Stimulated activated CD4-positive, alpha-beta T cell treated with anti-CD3 and anti-CD28 coated beads, TNF-alpha, amount 100 ng/mL, for 48 hours (primary cell): ENCODE results near the gene SDC4.
"Not testable (repeated sequence)": the region's sequence is repeated elsewhere in the genome, so short reads cannot be mapped to it uniquely, and the experiment has no call there.

Source experiments
- DNase-seq, 3 donors: peaks; one replicate each; pipeline ENCODE4 v3.0.0-alpha.2; 2020; ENCODE audit warnings: low read depth in 3 of 3

Gene SDC4

DNA sequence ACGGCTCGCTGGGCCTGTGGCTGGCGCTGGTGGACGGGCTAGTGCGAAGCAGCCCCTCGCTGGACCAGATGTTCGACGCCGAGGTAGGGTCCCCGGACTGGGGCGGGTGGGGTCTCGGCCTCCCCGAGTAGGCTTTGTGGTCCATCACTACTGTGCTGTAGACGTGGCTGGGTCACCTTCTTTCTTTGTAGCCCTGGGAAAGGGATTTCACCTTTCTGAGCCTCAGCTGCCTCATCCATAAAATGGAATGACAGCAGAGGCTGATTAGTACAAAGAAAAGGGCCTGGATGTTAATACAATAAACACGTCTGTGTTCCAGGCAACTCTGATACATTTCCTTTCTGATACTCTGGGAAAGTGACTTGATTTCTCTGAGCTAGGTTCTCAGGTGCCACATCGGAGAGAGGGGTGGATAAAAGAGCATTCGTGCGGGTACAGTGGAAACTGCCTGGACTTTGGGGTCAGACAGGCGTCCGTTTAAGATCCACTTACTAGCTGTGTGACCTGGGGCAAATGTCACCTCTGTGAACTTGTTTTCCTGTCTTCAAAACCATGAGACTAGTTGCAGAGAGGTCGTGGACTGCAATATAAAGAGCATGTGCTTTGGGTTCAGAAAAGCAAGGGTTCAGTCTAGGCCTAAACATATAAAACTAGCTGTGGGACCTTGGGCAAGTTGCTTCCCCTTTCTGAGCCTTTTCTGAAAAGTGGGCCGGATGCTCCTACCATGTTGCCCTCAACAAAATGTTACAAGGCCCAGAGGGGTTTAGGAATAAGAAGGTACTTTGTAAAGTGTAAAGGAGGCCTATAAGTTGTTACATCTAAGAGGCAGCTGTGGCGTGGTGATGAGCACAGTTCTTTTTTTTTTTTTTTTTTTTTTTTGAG is 15.6 kb upstream of the SDC4 start:
- DNase-seq = no peak

DNA sequence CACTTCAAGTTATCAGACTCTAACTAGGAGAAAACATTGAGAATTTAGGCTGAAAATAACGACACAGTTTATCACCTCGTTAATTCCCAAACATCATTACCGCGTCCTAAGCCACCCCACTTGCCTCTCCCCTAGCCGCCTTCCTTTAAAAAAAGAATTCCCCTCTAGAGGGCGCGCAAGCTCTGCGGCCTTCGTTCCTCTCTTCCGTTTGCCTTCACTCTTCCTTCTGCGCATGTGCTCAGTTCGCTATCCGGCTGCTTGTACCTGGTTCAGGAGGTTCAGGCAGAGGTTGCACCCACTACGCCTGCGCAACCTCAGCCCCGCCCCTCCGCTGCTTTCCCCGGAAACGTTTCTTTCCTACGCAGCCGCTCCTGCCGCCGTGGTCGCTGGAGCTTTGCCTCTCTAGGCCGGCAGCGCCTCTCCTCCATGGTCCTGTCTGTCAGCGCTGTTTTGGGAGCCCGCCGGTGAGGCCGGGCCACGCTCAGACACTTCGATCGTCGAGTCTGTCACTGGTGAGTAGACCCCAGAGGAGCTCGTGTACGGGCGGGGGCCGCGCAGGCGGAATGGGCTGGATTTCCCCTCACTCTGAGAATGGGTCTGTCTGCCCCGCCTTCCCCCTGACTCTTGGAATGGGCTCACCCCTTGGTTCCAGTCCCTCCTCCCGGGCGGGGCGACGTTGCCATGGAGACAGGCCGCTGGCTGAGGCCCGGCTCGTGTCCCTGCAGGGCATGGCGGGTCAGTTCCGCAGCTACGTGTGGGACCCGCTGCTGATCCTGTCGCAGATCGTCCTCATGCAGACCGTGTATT is 14.8 kb upstream of the SDC4 start, which contains the start of gene SYS1:
Gene SYS1, plus strand, starts transcription at position 353 of the 807 bp plus-strand sequence. Its CDS starts 376 bp downstream, at position 729.
- peak; percentile 96 to 99 (median 98) for DNase-seq

DNA sequence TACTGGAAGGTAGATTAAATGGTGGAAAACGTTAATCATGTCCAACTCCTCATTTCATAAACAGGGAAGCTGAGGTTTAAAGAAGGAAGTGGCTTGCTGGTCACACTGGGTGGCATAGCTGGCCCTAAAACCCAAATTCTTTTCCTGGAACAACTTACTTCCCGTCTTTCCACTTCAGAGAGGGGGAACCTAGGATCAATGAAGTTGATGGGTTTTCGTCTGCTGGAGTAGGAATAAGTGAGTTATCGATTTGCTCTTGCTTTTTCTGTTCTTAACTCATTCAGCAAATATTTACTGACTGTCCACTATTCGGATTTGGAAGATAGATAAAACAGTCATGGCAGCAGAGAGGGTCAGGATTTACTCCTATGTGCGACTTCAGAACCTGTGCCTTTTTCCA is 13.6 kb upstream of the SDC4 start:
- DNase-seq = no peak

DNA sequence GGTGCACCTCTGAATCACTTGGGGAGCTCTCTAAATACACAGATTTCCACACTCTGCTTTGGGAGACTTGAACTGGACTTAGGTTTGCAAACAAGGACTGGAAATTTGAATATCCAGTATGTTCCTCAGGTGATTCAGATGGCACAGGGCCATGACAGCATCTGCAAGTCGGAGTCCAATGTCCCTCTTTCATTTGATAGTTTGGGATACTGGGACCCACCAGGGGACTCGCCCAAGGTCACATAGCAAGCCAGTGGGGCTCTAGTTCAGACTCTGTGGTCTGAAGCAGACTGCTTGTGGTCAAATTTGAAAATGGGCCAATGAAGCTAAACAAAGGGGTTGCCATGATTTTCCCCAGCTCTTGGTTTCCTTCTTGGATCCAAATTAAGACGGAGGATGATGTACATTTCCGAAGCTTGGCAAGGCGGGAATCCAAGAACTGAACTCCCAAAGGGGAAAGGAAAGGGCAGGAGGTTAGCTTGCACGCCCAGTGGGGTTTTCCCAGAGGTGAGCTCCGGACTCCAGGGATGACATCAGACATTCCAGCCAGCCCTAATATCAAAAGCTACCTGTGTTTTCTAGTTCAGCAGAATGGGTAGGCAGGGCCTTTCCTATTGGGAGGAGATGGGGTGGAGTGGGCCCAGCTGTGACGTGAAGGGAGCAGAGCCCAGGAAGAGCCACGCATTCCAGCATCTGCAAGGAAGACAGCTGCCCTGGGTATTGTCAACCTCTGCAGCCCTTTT is 11.4 kb upstream of the SDC4 start:
- DNase-seq = no peak

DNA sequence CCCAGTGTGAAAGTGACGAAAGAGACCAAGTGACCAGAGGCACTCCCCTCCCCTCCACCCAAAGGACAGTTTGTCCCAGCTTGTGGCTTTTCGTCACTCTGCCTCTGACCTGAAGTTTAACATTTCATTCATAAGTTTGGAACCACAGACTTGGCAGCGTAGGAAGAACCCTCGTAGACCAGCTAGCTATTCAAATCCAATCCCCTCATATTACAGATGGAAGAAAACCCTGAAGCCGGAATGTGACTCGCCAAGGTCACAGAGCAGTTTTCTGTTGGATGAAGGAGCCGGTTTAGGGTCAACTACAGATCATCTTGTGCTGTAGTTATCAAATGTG is 10.8 kb upstream of the SDC4 start:
- DNase-seq = no peak

DNA sequence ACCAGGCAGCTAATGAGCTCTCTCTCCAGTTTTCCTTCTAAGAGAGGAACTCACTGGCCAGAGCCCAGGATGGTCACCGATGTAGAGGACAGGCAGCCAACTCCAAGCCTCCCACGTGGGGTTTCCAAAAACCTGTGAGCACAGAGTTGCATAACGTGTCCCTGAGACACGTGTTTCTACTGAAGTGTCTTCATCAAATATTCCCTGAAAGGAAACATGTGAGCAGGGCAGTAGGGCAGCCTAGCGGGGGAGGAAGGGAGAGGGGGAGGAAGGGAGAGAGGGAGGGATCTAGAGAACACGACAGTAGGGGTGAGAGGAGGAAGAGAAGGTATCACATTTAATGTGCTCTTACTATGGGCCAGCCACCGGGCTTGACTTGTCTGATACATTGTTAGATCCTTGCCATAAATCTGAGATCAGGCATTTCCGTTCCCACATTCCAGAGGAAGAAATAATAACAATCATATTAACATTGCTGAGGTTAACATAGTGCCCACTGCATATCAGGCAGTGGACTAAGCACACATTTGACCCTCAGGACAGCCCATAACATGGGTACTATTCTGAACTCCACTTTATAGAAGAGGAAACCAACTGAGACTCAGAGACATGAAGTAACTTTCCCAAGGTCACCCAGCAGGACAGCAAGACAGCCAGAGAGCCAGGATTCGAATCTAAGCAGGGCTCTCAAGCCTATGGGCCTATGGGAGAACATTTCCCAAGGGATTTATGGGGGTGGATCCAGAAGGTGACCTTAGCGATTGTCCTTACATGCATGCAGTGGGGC is 10.3 kb upstream of the SDC4 start:
- no peak for DNase-seq

DNA sequence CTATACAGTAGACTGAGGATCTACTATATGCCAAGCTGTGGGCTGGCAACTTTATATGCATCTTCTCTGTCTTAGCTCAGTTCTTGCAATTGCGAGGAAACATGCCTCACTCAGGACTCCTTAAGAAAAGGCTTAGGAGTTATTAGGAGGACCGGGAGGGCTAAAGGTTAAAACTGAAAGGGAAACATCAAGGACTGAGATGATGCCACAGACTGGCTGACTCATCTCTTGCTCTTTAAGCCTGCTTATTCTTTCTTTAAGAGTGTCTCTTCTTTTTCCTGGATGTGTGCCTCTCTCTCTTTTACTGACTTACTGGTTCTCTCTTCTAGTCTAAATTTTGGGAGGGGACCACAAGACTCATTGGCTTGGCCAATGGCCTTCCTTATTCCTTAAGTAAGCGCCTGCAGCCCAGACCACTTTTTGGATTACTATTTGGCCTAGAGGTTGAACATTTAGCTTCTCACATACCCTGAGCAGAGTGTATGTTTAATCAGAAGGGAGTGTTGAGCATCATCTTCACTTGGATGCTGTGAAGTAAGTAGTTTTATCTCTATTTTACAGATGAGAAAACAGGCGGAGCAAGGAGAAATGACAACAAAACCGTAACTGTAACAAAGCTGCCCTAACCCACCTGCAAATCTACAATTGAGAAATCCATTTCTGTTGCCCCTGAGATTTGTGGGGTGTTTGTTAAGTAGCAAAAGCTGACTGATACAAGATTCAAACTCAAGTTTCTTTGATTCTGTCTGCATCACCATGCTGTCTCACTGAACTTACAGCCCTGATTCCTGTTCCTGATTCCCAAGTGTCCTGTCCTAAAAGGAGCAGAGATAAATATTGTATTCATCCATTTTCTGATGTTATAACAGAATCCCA is 7.2 kb upstream of the SDC4 start:
- no peak for DNase-seq

DNA sequence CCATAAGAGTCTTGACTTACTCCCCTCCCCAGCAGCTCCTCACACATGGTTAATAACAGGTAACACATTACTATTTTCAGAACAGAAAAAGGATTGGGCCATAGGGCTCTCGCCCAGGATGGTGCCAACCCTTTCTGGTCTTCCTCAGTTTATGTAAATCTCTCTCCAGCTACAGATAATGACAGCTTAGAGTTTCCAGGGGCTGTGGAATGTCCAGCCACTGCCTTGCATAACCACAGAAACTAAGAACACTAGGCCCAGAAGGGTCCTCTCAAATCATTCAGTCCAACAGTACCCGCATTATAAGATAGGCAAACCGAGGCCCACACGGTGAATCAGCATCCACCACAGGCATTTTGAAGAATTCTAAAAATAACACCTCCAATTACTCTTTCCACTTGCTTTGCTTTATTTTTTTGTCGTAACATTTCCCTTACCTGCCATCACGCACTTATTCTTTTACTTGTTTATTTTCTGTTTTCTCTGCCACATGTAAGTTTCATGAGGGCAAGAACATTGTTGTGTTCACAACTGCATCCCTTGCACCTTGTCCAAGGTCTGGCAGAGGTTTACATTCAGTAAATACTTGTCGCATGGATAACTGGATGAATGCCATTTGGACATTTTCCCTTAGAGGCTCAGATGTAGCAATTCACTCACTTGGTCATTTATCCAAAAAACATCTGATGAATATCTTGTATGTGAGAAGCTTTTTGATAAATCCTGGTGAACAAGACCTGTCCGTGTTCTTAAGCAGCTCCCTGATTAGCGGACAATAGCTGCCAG is 6.4 kb upstream of the SDC4 start:
- DNase-seq = no peak

DNA sequence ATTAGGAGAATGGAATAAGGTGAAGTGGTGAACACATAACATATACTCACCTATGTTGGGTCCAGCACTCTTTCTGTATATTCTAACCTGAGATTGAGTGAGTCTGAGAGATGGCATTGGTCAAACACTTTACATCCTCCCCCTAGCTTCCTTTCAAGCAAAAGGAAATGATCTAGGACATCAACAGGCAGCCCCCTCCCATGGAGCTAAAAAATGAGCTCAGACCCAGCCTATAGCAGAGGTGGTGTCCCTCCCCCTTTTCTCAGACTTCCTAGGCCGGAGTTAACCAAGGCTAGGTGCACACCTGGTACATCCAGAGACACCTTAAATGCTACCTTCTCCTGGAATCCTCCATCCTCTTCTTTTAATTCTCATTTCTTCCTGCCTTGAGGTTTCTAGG is 5.5 kb upstream of the SDC4 start:
- DNase-seq = no peak

DNA sequence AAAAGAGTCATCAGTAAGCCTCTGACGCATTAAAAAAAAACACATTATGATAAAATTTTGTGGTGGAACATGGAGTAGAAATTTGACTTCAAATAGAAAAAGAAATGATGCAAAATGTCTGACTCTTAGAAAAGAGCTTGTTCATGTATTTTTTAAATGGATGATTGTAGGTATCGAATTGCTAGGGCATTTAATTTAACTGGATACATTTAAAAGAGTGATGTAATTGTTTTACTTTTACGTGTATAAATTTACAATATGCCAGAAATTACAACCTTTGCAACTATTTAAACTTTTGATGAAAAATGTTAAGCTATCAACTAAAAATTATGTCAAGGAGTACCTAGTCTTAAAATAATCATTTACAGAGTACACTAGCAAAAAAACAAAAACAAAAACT is 4.5 kb upstream of the SDC4 start:
- DNase-seq = no peak

DNA sequence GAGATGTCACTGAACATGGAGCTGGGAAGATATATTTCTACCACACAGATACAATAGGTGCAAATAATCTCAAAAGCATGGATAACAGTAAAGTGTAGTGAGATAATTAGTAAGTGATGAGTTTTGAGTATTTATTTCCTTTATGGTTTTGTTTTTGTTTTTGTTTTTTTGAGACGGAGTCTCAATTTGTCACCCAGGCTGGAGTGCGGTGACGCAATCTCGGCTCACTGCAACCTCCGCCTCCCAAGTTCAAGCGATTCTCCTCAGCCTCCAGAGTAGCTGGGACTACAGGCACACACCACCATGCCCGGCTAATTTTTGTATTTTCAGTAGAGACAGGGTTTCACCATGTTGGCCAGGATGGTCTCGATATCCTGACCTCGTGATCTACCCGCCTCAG is 2.6 kb upstream of the SDC4 start:
- DNase-seq = not testable (repeated sequence)

DNA sequence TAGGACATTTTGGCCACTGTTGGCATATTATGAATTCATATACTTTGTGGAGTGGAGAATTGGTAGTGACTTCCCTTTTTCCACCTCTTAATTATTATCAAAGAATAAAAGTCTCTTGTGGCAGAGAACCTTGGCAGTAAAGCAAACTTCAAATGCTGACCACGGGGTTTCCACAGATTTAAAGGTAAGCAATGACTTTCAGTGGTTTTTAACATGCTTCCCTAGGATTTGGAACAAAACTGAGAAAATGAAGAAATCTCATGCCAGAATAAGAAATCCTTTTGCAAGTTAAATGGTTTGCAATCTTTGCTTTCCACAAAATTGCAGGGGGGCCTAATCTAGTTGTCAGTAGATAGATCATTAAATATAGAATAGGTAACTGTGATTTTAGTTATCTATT is 2.0 kb upstream of the SDC4 start:
- no peak for DNase-seq

DNA sequence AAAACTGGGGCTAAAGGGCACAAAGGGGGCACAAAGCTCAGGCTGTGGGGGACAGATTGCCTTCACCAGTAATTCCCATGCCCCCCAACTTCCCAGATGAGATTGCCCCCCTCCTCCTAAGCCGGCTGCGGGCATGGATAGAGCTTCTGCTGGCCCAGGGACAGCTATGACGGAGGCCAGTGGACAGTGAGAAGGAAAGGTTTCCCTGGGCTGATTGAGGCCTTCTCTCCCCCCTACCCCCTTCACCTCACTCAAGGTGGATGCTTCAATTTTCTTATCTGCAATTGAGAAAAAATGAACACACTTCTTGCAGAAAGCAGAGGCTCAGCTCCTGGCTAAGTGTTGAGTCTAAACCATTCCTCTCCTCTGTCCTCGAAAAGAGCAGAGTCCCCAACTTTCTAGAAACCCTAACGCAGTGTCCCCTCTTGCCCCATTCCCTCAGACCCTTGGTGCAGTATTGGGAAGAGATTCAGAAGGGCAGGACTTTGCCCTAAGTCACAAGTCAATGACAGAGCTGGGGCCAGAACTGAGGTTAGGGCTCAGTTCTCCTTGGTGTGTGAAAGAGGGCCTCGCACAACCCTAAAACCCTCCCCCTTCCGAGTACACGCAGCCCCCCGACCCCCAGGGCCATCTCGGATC is 808 bp downstream of the SDC4 start:
- no peak for DNase-seq

DNA sequence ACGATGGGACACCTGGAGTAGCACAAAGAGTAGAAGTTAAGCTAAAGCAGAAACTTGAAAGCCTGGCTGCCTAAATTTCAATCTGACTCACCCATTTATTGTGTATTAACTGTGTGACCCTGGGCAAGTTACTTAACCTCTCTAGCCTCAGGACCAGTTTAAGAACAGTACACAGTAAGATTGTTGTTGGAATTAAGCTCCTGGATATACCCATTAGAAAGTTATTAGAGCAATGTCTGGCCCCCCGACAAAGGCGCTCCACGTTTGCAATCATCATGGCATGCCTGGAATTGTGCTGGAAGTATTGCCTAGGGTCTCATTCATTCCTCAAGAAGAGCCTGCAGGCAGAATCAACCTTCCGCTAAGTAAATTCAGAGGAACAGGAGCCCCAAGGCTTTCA is 1.4 kb downstream of the SDC4 start:
- DNase-seq = no peak

DNA sequence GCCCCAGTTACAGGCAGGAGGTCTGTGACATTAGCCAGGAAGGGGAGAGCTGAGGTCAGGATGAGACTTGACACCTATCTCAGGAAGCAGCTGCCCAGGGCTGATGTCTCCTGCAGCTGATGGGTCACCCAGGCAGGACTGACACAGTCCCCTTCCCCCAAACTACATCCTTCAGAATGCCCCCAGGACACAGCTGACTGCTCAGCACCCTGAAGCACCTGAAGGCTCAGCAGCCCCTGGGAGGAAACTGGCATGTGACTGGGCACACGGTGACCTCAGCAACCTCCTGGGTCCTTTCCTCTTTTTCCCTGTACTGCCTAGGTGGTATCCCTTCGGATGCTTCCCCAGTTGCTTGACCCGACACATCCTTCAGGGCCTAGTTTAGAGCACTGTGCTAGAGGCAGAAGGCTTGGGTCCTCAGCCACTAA is 1.9 kb downstream of the SDC4 start:
- no peak for DNase-seq

DNA sequence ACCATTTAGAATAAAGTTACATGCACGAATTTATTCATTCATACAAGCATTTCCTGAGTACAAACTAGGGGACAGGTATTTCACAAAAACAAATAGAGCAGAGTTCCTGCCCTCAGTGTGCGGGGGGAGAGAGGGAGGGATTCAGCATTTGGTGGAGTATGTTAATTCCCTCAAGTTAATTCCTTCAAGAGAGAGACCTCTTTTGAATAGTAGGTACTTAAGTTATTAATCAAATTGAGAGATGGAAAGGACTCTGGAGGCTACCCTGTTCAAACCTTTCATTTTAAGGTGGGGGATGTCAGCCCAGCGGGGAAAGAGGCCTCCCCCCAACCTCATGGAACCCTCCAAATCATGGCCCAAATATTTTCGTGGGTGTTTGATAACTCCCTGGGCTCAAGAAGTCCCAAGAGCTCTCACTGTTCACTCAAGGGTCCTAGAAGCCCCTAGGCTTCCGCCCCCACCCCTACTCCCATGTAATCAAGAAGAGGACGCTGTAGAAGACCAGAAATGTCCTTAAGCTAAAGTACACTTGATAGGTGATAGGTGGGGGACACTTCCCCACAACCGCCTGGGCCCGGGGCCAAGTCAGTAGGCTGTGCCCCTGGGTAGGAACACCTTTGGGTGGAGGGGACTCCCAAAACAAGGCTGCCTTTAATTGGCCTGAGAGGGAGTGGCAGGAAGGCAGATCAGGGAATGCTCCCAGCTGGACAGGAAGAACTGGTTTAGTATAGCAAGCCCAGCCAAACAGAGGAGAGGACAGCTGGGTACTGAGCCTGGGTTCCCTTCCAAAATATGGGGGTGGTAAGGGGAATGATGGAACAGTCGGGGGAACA is 2.9 kb downstream of the SDC4 start:
- DNase-seq = no peak

DNA sequence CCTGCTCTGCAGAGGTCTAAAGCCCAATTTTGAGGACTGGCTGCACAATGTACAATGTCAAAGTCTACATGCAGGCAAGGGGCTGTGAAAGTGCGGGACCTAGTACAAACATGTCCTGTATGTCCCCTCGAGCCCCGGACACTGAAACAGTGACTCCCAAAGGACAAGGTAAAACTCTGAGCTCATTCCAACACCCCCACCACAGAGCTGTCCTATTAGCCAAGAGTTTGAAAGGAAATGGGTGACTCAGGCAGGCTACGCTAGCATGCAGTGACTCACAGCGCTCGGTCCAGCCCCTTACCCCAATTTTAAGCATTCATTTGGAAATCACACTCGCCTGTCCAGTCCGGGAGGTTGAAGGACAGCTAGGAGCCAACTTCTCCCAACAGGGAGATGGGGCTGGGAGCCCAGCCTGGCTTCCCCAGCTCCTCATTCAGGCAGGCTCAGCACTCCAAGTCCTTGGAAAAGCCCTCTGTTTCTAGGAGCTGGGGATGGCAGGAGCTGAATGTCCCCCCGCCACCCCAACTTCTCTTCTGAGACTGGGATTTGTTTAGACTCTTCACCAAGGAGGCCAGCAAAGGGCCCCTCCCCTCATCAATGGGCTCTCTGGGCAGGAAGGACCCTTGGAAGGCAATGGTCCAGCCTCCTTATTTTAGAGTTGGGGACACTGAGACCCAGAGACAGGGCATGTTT is 3.9 kb downstream of the SDC4 start:
- DNase-seq = no peak
